Measurements from ENCODE around the gene B4GALNT2.

DNA sequence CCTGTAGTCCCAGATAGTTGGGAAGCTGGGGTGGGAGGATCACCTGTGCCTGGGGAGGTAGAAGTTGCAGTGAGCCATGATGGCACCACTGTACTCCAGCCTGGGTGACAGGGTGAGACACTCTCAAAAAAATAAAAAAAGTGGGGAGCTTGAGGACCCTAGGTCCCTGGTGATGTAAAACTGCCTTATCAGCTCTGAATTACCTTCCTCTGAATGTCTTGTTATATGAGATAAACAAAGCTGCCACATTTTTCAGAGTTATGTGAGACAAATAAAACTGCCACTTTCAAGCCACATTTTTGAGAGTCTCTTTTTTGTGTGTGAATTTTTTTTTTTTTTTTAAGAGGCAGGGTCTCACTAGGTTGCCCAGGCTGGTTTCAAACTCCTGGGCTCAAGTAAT is 32.0 kb upstream of the B4GALNT2 start:
- TF ChIP-seq, protein P1, sequence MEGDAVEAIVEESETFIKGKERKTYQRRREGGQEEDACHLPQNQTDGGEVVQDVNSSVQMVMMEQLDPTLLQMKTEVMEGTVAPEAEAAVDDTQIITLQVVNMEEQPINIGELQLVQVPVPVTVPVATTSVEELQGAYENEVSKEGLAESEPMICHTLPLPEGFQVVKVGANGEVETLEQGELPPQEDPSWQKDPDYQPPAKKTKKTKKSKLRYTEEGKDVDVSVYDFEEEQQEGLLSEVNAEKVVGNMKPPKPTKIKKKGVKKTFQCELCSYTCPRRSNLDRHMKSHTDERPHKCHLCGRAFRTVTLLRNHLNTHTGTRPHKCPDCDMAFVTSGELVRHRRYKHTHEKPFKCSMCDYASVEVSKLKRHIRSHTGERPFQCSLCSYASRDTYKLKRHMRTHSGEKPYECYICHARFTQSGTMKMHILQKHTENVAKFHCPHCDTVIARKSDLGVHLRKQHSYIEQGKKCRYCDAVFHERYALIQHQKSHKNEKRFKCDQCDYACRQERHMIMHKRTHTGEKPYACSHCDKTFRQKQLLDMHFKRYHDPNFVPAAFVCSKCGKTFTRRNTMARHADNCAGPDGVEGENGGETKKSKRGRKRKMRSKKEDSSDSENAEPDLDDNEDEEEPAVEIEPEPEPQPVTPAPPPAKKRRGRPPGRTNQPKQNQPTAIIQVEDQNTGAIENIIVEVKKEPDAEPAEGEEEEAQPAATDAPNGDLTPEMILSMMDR (conservative IDR thresholded peaks at IDR 0.05 in 1 of 2, IDR thresholded peaks at IDR 0.05 in 1 of 2; ENCODE audit: low read depth in 1 of 2, low read length in 2 of 2), result no peak
- TF ChIP-seq EZH2 (IDR thresholded peaks at IDR 0.05; ENCODE audit: low read length, missing control alignments), result no peak

Measured in fibroblast of lung (primary cell).